ENCODE measurements around the gene ALDH1B1.
A peak's percentile ranks its signal among the peaks of the same experiment; 100 is the strongest.

The ALDH1B1 gene

GRCh38 chr9:38392235-38393127 lies at the start of gene ALDH1B1:
TSS of gene ALDH1B1 (plus strand) at chr9:38392702. CDS start at chr9:38395749, 3,047 bp downstream.
- DNase-seq (ENCODE audit: low spot score): peak; percentile 84

- no peak for DNase-seq (ENCODE audit: low spot score)
Measured at GRCh38 chr9:38343037-38343436, 49.5 kb upstream of the ALDH1B1 start.

- DNase-seq (ENCODE audit: low spot score): no peak
Measured at GRCh38 chr9:38343552-38343951, 49.0 kb upstream of the ALDH1B1 start.

- DNase-seq (ENCODE audit: low spot score): no peak
Measured at GRCh38 chr9:38344566-38345324, 47.8 kb upstream of the ALDH1B1 start.

GRCh38 chr9:38345851-38346755 lies 46.4 kb upstream of the ALDH1B1 start:
- DNase-seq (ENCODE audit: low spot score): no peak

- no peak for DNase-seq (ENCODE audit: low spot score)
Measured at GRCh38 chr9:38346811-38347210, 45.7 kb upstream of the ALDH1B1 start.

GRCh38 chr9:38347271-38347671 lies 45.2 kb upstream of the ALDH1B1 start:
- no peak for DNase-seq (ENCODE audit: low spot score)

GRCh38 chr9:38347946-38348345 lies 44.6 kb upstream of the ALDH1B1 start:
- DNase-seq (ENCODE audit: low spot score): no peak

- DNase-seq (ENCODE audit: low spot score): no peak
Measured at GRCh38 chr9:38350529-38350928, 42.0 kb upstream of the ALDH1B1 start.

GRCh38 chr9:38352530-38353328 lies 39.8 kb upstream of the ALDH1B1 start:
- no peak for DNase-seq (ENCODE audit: low spot score)

- no peak for DNase-seq (ENCODE audit: low spot score)
Measured at GRCh38 chr9:38355115-38355514, 37.4 kb upstream of the ALDH1B1 start.

GRCh38 chr9:38355517-38356120 lies 36.9 kb upstream of the ALDH1B1 start:
- DNase-seq (ENCODE audit: low spot score): no peak

GRCh38 chr9:38356851-38357250 lies 35.7 kb upstream of the ALDH1B1 start:
- DNase-seq (ENCODE audit: low spot score): no peak

- no peak for DNase-seq (ENCODE audit: low spot score)
Measured at GRCh38 chr9:38357350-38358114, 35.0 kb upstream of the ALDH1B1 start.

GRCh38 chr9:38358390-38359296 lies 33.9 kb upstream of the ALDH1B1 start:
- DNase-seq (ENCODE audit: low spot score): no peak

GRCh38 chr9:38359297-38359653 lies 33.2 kb upstream of the ALDH1B1 start:
- DNase-seq (ENCODE audit: low spot score): no peak

- DNase-seq (ENCODE audit: low spot score): no peak
Measured at GRCh38 chr9:38359689-38360385, 32.7 kb upstream of the ALDH1B1 start.

GRCh38 chr9:38360839-38361472 lies 31.5 kb upstream of the ALDH1B1 start:
- no peak for DNase-seq (ENCODE audit: low spot score)
